Nephron (organoid): ENCODE measurements around the gene SERP2.
A peak's percentile ranks its signal among the peaks of the same experiment; 100 is the strongest.

Source experiments
- H3K27ac Mint-ChIP-seq, 3 experiments: 2 replicates each; pipeline ENCODE4 v1.8.0; 2020; ENCODE audit warnings: mixed read lengths in 3 of 3, mild to moderate bottlenecking in 2 of 3, moderate library complexity in 1 of 3
- H3K27me3 Mint-ChIP-seq: 2 replicates; pipeline ENCODE4 v1.8.0; 2021; ENCODE audit warnings: low read depth, mild to moderate bottlenecking, moderate library complexity, mixed read lengths
- H3K36me3 Mint-ChIP-seq: 2 replicates; pipeline ENCODE4 v1.8.0; 2020; ENCODE audit warnings: low read depth, mixed read lengths
- H3K4me1 Mint-ChIP-seq: 2 replicates; pipeline ENCODE4 v1.8.0; 2020; ENCODE audit warnings: mixed read lengths
- H3K4me3 Mint-ChIP-seq, 3 experiments: 2 replicates each; pipeline ENCODE4 v1.8.0; 2020; ENCODE audit warnings: mild to moderate bottlenecking in 3 of 3, mixed read lengths in 3 of 3, moderate library complexity in 2 of 3
- H3K9me3 Mint-ChIP-seq: 2 replicates; pipeline ENCODE4 v1.8.0; 2020; ENCODE audit warnings: mixed read lengths
- CTCF ChIP-seq, 3 experiments: fragments of 200-600 bp; sonication (generic); IDR thresholded peaks; one replicate each; pipeline ENCODE4 v1.5.0; 2021; ENCODE audit warnings: antibody characterized with exemption in 3 of 3; ENCODE audit not compliant: unreplicated experiment in 3 of 3

Gene SERP2

GRCh38 chr13:44362394-44363040 is 11.1 kb upstream of the SERP2 start:
- no peaks in the 10 kb centered on the region for H3K27me3 Mint-ChIP-seq
- H3K4me3 Mint-ChIP-seq, result no peak overlapping the region
- no peaks in the 10 kb centered on the region for H3K9me3 Mint-ChIP-seq
- no peak for TF ChIP-seq CTCF (IDR thresholded peaks at IDR 0.05; ENCODE audit: unreplicated experiment in 3 of 3)
- H3K4me1 Mint-ChIP-seq, result peaks cover 8% of the 10 kb centered on the region
- H3K27ac Mint-ChIP-seq, result peak overlapping the region; percentile 11 to 18 (median 13)
- no peaks in the 10 kb centered on the region for H3K36me3 Mint-ChIP-seq

- TF ChIP-seq CTCF (IDR thresholded peaks at IDR 0.05; ENCODE audit: unreplicated experiment in 3 of 3), result no peak
- no peaks in the 10 kb centered on the region for H3K9me3 Mint-ChIP-seq
These were observed 9.8 kb upstream of the SERP2 start for GRCh38 chr13:44363631-44364344.

GRCh38 chr13:44364345-44365000 is 9.2 kb upstream of the SERP2 start:
- TF ChIP-seq CTCF (IDR thresholded peaks at IDR 0.05; ENCODE audit: unreplicated experiment in 3 of 3), result no peak
- H3K4me3 Mint-ChIP-seq, result no peak overlapping the region

More at GRCh38 chr13:44363631-44364344, 9.8 kb upstream of the SERP2 start:
- H3K27me3 Mint-ChIP-seq, result no peaks in the 10 kb centered on the region
- peaks cover 19% of the 10 kb centered on the region for H3K4me1 Mint-ChIP-seq
- H3K4me3 Mint-ChIP-seq, result no peak overlapping the region
- peak overlapping the region; percentile 53 to 69 (median 62) for H3K27ac Mint-ChIP-seq
- H3K36me3 Mint-ChIP-seq, result no peaks in the 10 kb centered on the region

GRCh38 chr13:44365008-44365407 is 8.6 kb upstream of the SERP2 start:
- H3K4me3 Mint-ChIP-seq, result no peak overlapping the region
- H3K27ac Mint-ChIP-seq, result peak overlapping the region in 1 of 3 experiments; percentile 16
- H3K27me3 Mint-ChIP-seq, result no peaks in the 10 kb centered on the region
- TF ChIP-seq CTCF (IDR thresholded peaks at IDR 0.05; ENCODE audit: unreplicated experiment in 3 of 3), result no peak
- H3K9me3 Mint-ChIP-seq, result no peaks in the 10 kb centered on the region
- H3K36me3 Mint-ChIP-seq, result no peaks in the 10 kb centered on the region
- H3K4me1 Mint-ChIP-seq, result peaks cover 23% of the 10 kb centered on the region

More at GRCh38 chr13:44364345-44365000, 9.2 kb upstream of the SERP2 start:
- H3K4me1 Mint-ChIP-seq, result peaks cover 23% of the 10 kb centered on the region
- no peaks in the 10 kb centered on the region for H3K36me3 Mint-ChIP-seq
- peak overlapping the region in 2 of 3 experiments; percentile 16 to 53 for H3K27ac Mint-ChIP-seq
- no peaks in the 10 kb centered on the region for H3K27me3 Mint-ChIP-seq
- H3K9me3 Mint-ChIP-seq, result no peaks in the 10 kb centered on the region

- H3K27ac Mint-ChIP-seq, result no peak overlapping the region
- no peak overlapping the region for H3K4me3 Mint-ChIP-seq
- no peak for TF ChIP-seq CTCF (IDR thresholded peaks at IDR 0.05; ENCODE audit: unreplicated experiment in 3 of 3)
- no peaks in the 10 kb centered on the region for H3K36me3 Mint-ChIP-seq
- H3K27me3 Mint-ChIP-seq, result no peaks in the 10 kb centered on the region
- H3K4me1 Mint-ChIP-seq, result peaks cover 26% of the 10 kb centered on the region
- H3K9me3 Mint-ChIP-seq, result no peaks in the 10 kb centered on the region
These were observed 7.7 kb upstream of the SERP2 start for GRCh38 chr13:44365899-44366298.
